Caki2 (cell line): Measurements from ENCODE around the gene GPR37. TPM values are rescaled to one million over a fixed set of nuclear protein-coding genes. Genes with fewer than 3 reads are reported as not detected.

Source experiments
- DNase-seq: peaks from one replicate; pipeline ENCODE4 v3.0.0-alpha.2; 2015; ENCODE audit warnings: low read depth
- in situ Hi-C: cut with HindIII; loops from 2 replicates; pipeline ENCODE4 v1.10.0; 2016; ENCODE audit warnings: low sequenced_read_pairs, low pct_unique_long_range_greater_than_20kb, mixed read lengths
- total RNA-seq: library from RNA; depleted of rRNA; stranded (reverse); fragments of >200 nt; shearing (Covaris generic); gene quantifications from 2 replicates; pipeline ENCODE4 v1.2.3, GENCODE V29; 2014; ENCODE audit warnings: low replicate concordance; rRNA removed

GPR37 gene
- total RNA-seq, 1 experiment from 2014 or later, result not detected

DNA sequence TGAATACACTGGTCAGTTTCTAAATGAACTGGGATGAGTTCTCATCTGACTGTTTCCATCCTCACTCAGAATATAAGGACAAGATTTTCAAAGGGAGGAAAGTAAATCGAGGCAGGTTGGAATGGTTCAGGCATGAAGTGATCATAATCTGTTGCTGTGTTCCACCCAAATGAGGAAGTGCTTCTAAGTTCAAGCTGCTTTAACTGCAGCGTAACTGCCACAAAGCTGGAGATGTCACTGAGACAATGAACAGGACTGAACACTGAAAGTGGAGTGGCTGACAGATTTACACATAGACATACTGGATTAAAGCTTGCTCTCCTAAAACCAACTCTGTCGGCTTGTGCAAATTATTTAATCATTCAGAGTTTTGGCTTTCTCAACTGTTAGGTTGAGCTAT lies 66.6 kb downstream of the GPR37 start:
- no peak for DNase-seq
- in situ Hi-C loops, result no loop called here

DNA sequence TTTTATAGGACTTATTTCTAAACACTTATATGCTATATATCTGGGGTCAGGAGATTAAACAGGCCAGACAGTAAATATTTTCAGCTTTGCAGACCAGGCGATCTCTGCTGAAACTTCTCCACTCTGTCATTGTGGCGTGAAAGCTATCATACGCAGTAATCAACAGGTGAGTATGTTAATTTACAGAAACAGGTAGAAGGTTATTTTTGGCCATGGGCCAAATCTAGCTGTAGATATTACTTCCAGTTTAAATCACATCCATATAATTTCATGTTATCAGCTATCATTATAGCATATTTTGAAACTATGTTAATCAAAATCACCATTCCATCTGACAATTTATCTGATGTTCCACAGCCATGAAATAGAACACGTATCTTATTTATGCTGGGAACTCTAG lies 67.8 kb downstream of the GPR37 start:
- DNase-seq, result no peak
- in situ Hi-C loops, result no loop called here

Other genes with a start within 250 kb of the GPR37 start
- gene POT1, start 164.0 kb upstream of the GPR37 start, total RNA-seq, result 48.2 and 63.9 TPM in 2 replicates